Sigmoid colon (tissue), 7 donors: ENCODE measurements around the gene MARK3. TPM values are rescaled to one million over a fixed set of nuclear protein-coding genes. Genes with fewer than 3 reads are reported as not detected.

Experiments
- DNase-seq: peaks from one replicate; pipeline ENCODE4 v3.0.0-alpha.2; 2019
- H3K27ac ChIP-seq, 4 donors: fragments of 200-600 bp; sonication (generic); one replicate each; pipeline ENCODE4 v1.5.1; 2016 to 2019; ENCODE audit warnings: mild to moderate bottlenecking in 1 of 4
- H3K27me3 ChIP-seq, 3 donors: fragments of 200-600 bp; sonication (generic); one replicate each; pipeline ENCODE4 v1.5.1; 2019; ENCODE audit warnings: mild to moderate bottlenecking in 1 of 3
- H3K36me3 ChIP-seq, 4 donors: fragments of 200-600 bp; sonication (generic); one replicate each; pipeline ENCODE4 v1.5.1; 2016 to 2019
- H3K4me1 ChIP-seq, 4 donors: fragments of 200-600 bp; sonication (generic); one replicate each; pipeline ENCODE4 v1.5.1; 2017 to 2019
- H3K4me3 ChIP-seq, 4 donors: fragments of 200-600 bp; sonication (generic); one replicate each; pipeline ENCODE4 v1.5.1; 2017 to 2019; ENCODE audit warnings: mild to moderate bottlenecking in 2 of 4, moderate library complexity in 1 of 4
- H3K9me3 ChIP-seq, 4 donors: fragments of 200-600 bp in 3 of 4; sonication (generic) in 3 of 4; one replicate each; pipeline versions ENCODE4 v1.5.1 to v1.6.1; 2013 to 2019
- CTCF ChIP-seq, 4 experiments: fragments of 450-650 bp in 3 of 4; fragments of 200-600 bp in 1 of 4; IDR thresholded peaks; one replicate each; pipeline ENCODE4 v1.5.1; 2016 to 2019; ENCODE audit warnings: antibody characterized with exemption in 4 of 4, mild to moderate bottlenecking in 3 of 4, moderate library complexity in 2 of 4
- EP300 ChIP-seq, 4 donors: sonication (generic); formaldehyde crosslinking; IDR thresholded peaks; one replicate each; pipeline ENCODE4 v1.6.1; 2017; ENCODE audit warnings: antibody characterized with exemption in 4 of 4
- POLR2A ChIP-seq, 2 donors: fragments of 450-650 bp; IDR thresholded peaks; one replicate each; pipeline ENCODE4 v1.6.1; 2016; ENCODE audit warnings: antibody characterized with exemption in 2 of 2, mild to moderate bottlenecking in 2 of 2, moderate library complexity in 2 of 2
- POLR2AphosphoS5 ChIP-seq, 4 donors: sonication (generic); formaldehyde crosslinking; IDR thresholded peaks; one replicate each; pipeline ENCODE4 v1.6.1; 2017; ENCODE audit warnings: antibody characterized with exemption in 4 of 4
- WGBS, 2 donors: extraction: QIAGEN DNeasy Blood & Tissue Kit; methylation state at CpG; one replicate each; pipeline ENCODE4 v1.1.7; 2013; 5-methylcytosine and 5-hydroxymethylcytosine counted together
- intact Hi-C: fragments of 100-400 bp; cut with DNase I; formaldehyde crosslinking; loops from one replicate; pipeline ENCODE4 v1.15.1; 2023
- polyA plus RNA-seq, 3 donors: library from polyadenylated mRNA; stranded (reverse); fragments of 200-250 nt; gene quantifications; one replicate each; pipeline ENCODE4 v1.2.3, GENCODE V29; 2013
- total RNA-seq, 4 donors: library from RNA; depleted of rRNA; stranded (reverse); fragments of >200 nt; gene quantifications; one replicate each; pipeline ENCODE4 v1.1.0, GENCODE V29; 2016
- donor health status: healthy with polysubstance abuse.
- donor health status: Bipolar disorder and iron deficiency.
- donor health status: healthy.

MARK3 gene
- total and polyA plus RNA-seq, 7 donors, result 21.6 to 104 (median 66.7) TPM

- 18 to 64% methylated on average over 25 of the region's 25 CpGs for WGBS, 2 donors
- peaks cover 0 to 30% (median 3%) of the 10 kb centered on the region in 4 donors for H3K36me3 ChIP-seq
- H3K4me3 ChIP-seq, result no peak overlapping the region
- peak overlapping the region; percentile 84 to 86 (median 84) for H3K27ac ChIP-seq
- no peaks in the 10 kb centered on the region for H3K27me3 ChIP-seq
- peaks cover 0 to 25% (median 22%) of the 10 kb centered on the region in 4 donors for H3K4me1 ChIP-seq
- intact Hi-C loops, result no loop called here
- TF ChIP-seq CTCF (IDR thresholded peaks at IDR 0.05) (no peak), POLR2AphosphoS5 (IDR thresholded peaks at IDR 0.05) (peak in 3 of 4 donors; percentile 27 to 56 (median 49)), POLR2A (IDR thresholded peaks at IDR 0.05) (no peak), EP300 (IDR thresholded peaks at IDR 0.05) (peak in 1 of 4 donors; percentile 29)
- DNase-seq, result peak; percentile 92
- no peaks in the 10 kb centered on the region for H3K9me3 ChIP-seq
Observed at GRCh38 chr14:103512701-103513611, 127.7 kb downstream of the MARK3 start.

DNA sequence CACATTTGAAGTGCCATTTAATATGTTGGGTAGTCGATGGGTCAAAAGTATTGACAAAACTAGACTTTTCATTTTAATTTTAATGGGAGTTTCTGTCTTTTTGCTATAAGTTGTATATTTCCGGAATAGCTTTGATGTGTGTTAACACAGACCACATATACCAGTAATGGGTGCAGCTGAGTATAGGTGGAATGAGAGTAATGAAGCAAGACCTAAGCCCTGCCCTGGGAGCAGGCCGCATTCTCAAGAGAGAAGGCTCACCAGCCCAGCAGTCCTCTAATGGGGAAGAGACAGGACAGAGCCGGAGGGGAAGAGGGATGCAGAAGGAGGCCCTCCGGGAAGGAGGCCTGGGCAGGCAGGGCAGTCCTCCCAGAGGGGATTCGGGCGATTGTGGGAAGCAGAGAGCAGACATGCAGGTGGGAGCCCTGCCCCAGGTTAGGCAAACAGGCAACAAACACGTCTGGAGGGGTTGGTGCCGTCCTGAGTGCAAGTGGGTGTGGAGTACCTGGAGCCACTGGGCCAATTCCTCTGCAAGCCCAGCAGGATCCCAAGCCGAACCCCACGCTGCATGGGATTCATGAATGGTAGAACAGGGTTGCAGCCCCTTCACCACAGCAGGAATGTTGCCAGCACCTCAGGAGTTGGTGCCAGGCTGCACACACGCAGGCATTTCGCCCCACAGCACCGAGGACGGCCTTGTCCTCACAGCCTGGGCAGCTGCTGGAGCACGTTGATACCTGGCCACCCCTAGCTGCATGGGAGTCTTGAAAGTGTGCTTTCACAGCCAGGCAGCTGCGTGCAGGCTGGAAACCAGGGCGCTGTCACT, 129.6 kb downstream of the MARK3 start:
- intact Hi-C loops, result no loop called here
- H3K4me1 ChIP-seq, result peaks cover 0 to 43% (median 41%) of the 10 kb centered on the region in 4 donors
- H3K27ac ChIP-seq, result peak overlapping the region; percentile 29 to 92 (median 86)
- WGBS, 2 donors, result 88 to 90% methylated on average over 18 of the region's 18 CpGs
- peaks cover 0 to 21% (median 5%) of the 10 kb centered on the region in 4 donors for H3K36me3 ChIP-seq
- no peak overlapping the region for H3K4me3 ChIP-seq
- TF ChIP-seq CTCF (IDR thresholded peaks at IDR 0.05) (no peak), POLR2A (IDR thresholded peaks at IDR 0.05) (no peak), POLR2AphosphoS5 (IDR thresholded peaks at IDR 0.05) (no peak), EP300 (IDR thresholded peaks at IDR 0.05) (no peak)
- DNase-seq, result peak; percentile 66
- H3K27me3 ChIP-seq, result no peaks in the 10 kb centered on the region
- no peaks in the 10 kb centered on the region for H3K9me3 ChIP-seq

DNA sequence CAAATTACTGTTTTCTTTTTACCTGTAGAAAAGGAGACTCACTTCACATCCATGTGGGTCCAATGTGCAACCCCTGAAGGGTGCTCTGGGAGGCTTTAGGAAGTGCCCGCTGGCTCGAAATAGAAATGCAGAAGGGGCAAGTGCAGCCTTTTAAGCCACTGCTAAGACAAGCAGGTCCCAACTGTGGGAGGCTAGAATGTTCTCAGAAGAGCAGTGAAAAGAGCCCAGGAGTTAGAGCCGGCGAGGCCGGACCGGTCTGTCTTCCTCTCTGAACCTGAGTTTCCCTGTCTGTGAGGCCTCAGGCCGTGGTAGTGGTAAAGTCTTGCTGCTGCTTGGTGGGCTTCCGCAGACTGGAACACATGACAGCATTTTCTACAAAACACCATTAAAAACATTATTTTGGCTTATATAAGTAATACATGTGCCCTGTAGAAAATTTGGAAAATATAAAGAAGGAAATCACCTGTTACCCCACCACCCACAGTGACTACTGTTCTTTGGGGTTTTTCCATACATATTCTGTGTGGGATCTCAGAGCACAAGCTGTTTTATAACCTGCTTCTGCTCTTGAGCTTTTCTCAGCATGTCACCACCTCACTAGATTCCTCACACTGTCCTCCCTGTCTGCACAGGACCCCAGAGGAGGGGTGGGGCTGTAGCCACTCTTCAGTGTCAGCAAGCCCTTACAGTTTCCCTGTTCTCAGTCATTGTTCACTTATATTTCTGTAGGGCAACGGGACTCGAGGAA, 131.4 kb downstream of the MARK3 start:
- Histone ChIP-seq H3K4me1 (peaks cover 0 to 59% (median 51%) of the 10 kb centered on the region in 4 donors), H3K36me3 (peaks cover 5 to 12% (median 11%) of the 10 kb centered on the region in 4 donors), H3K27ac (peak overlapping the region in 3 of 4 donors; percentile 92 to 98 (median 94)), H3K27me3 (no peaks in the 10 kb centered on the region), H3K4me3 (no peak overlapping the region), H3K9me3 (no peaks in the 10 kb centered on the region)
- DNase-seq, result peak; percentile 46
- intact Hi-C loops, result no loop called here
- 75 to 79% methylated on average over 10 of the region's 10 CpGs for whole genome bisulfite sequencing, 2 donors
- TF ChIP-seq POLR2AphosphoS5 (IDR thresholded peaks at IDR 0.05) (no peak), POLR2A (IDR thresholded peaks at IDR 0.05) (no peak), EP300 (IDR thresholded peaks at IDR 0.05) (no peak), CTCF (IDR thresholded peaks at IDR 0.05) (no peak)

DNA sequence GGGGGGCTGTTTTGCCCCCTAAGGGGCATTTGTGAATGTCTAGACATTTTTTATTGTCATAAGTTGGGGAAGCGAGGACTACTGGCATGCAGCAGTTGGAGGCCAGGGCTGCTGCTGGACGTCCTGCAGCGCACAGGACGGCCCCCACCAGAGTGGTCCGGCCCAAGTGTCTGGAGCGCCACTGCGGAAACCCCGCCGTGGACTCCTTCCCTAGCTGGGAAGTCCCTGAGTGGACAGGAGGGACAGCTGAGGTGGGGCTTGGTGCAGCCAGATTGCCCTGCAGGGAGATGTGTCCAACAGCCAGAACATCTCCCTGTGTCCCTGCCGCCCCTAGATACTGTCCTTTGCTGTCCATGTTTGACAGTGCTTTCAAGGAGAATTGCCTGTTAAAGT, 132.0 kb downstream of the MARK3 start:
- WGBS, 2 donors, result 89 to 92% methylated on average over 10 of the region's 10 CpGs
- H3K27me3 ChIP-seq, result no peaks in the 10 kb centered on the region
- H3K4me3 ChIP-seq, result no peak overlapping the region
- no peaks in the 10 kb centered on the region for H3K9me3 ChIP-seq
- TF ChIP-seq POLR2AphosphoS5 (IDR thresholded peaks at IDR 0.05) (no peak), POLR2A (IDR thresholded peaks at IDR 0.05) (no peak), EP300 (IDR thresholded peaks at IDR 0.05) (no peak), CTCF (IDR thresholded peaks at IDR 0.05) (no peak)
- H3K36me3 ChIP-seq, result peaks cover 5 to 12% (median 11%) of the 10 kb centered on the region in 4 donors
- DNase-seq, result peak; percentile 63
- H3K4me1 ChIP-seq, result peaks cover 0 to 59% (median 51%) of the 10 kb centered on the region in 4 donors
- peak overlapping the region; percentile 86 to 98 (median 93) for H3K27ac ChIP-seq
- intact Hi-C loops, result no loop called here
